GM23338 (cell line): ENCODE results near the gene SLC25A12. TPM values are rescaled to one million over a fixed set of nuclear protein-coding genes. Genes with fewer than 3 reads are reported as not detected.

Experiments
- ATAC-seq: fragments of 200-7000 bp; cut with Tn5 transposase; 3 replicates; pipeline ENCODE4 v1.9.1; 2020
- DNase-seq: peaks from one replicate; pipeline ENCODE4 v3.0.0-alpha.2; 2015; ENCODE audit warnings: low spot score
- H2AFZ ChIP-seq: fragments of 200-600 bp; sonication (generic); 2 replicates; pipeline ENCODE4 v1.8.0; 2016; ENCODE audit warnings: antibody characterized with exemption, mild to moderate bottlenecking, moderate library complexity
- H3F3A ChIP-seq: fragments of 200-600 bp; sonication (generic); replicated peaks from 2 replicates; pipeline ENCODE4 v1.8.0; 2017; ENCODE audit warnings: antibody characterized with exemption, mixed run types, low read depth
- H3K27ac ChIP-seq: fragments of 200-600 bp; sonication (generic); 2 replicates; pipeline ENCODE4 v1.6.1; 2016; ENCODE audit warnings: low read depth
- H3K27me3 ChIP-seq: fragments of 200-600 bp; sonication (generic); 2 replicates; pipeline ENCODE4 v1.8.0; 2016; ENCODE audit warnings: mild to moderate bottlenecking, mixed run types, moderate library complexity; ENCODE audit not compliant: insufficient read depth
- H3K36me3 ChIP-seq: fragments of 200-600 bp; sonication (generic); 2 replicates; pipeline ENCODE4 v1.8.0; 2016; ENCODE audit warnings: mild to moderate bottlenecking; ENCODE audit not compliant: insufficient read depth
- H3K4me1 ChIP-seq: fragments of 200-600 bp; sonication (generic); 2 replicates; pipeline ENCODE4 v1.8.0; 2016; ENCODE audit warnings: mild to moderate bottlenecking, moderate library complexity; ENCODE audit not compliant: insufficient read depth
- H3K4me2 ChIP-seq: fragments of 200-600 bp; sonication (generic); 2 replicates; pipeline ENCODE4 v1.7.1; 2017; ENCODE audit warnings: mixed run types
- H3K4me3 ChIP-seq: fragments of 200-600 bp; sonication (generic); 2 replicates; pipeline ENCODE4 v1.6.1; 2016; ENCODE audit warnings: mixed run types
- H3K79me2 ChIP-seq: fragments of 200-600 bp; sonication (generic); replicated peaks from 2 replicates; pipeline ENCODE4 v1.8.0; 2017; ENCODE audit warnings: mild to moderate bottlenecking; ENCODE audit not compliant: insufficient read depth
- H3K9me2 ChIP-seq: fragments of 200-600 bp; sonication (generic); 2 replicates; pipeline ENCODE4 v1.8.0; 2017; ENCODE audit not compliant: insufficient read depth
- H4K20me1 ChIP-seq: fragments of 200-600 bp; sonication (generic); replicated peaks from 2 replicates; pipeline ENCODE4 v1.8.0; 2017; ENCODE audit warnings: mild to moderate bottlenecking; ENCODE audit not compliant: insufficient read depth
- H3K27ac Mint-ChIP-seq: 2 replicates; pipeline ENCODE4 v1.8.0; 2020; ENCODE audit warnings: inconsistent platforms, mild to moderate bottlenecking, moderate library complexity, mixed read lengths
- H3K27me3 Mint-ChIP-seq: 3 replicates; pipeline ENCODE4 v1.8.0; 2022; ENCODE audit warnings: low read depth, mild to moderate bottlenecking, moderate library complexity, mixed read lengths, inconsistent platforms; ENCODE audit not compliant: insufficient read depth, poor library complexity
- H3K36me3 Mint-ChIP-seq: 3 replicates; pipeline ENCODE4 v1.8.0; 2021; ENCODE audit warnings: low read depth, mild to moderate bottlenecking, inconsistent platforms, moderate library complexity, mixed read lengths
- H3K4me1 Mint-ChIP-seq: 3 replicates; pipeline ENCODE4 v1.8.0; 2020; ENCODE audit warnings: mild to moderate bottlenecking, inconsistent platforms, mixed read lengths
- H3K4me3 Mint-ChIP-seq: 3 replicates; pipeline ENCODE4 v1.8.0; 2021; ENCODE audit warnings: moderate library complexity, mild to moderate bottlenecking, inconsistent platforms, mixed read lengths
- H3K9me3 Mint-ChIP-seq: 3 replicates; pipeline ENCODE4 v1.8.0; 2020; ENCODE audit warnings: moderate library complexity, mild to moderate bottlenecking, inconsistent platforms, mixed read lengths
- CREB1 ChIP-seq: fragments of 250-450 bp; sonication (Bioruptor Pico); IDR thresholded peaks from 2 replicates; pipeline ENCODE4 v1.5.0; 2020; ENCODE audit warnings: low read depth, mild to moderate bottlenecking, moderate library complexity
- ETS1 ChIP-seq: IDR thresholded peaks from 2 replicates; pipeline ENCODE4 v1.6.1; 2016; ENCODE audit warnings: antibody characterized with exemption
- EZH2 ChIP-seq: fragments of 200-600 bp; sonication (generic); IDR thresholded peaks from one replicate; pipeline ENCODE4 v1.8.0; 2017; ENCODE audit warnings: antibody characterized with exemption, mild to moderate bottlenecking, low read depth; ENCODE audit not compliant: unreplicated experiment
- EZH2phosphoT487 ChIP-seq: fragments of 200-600 bp; sonication (generic); IDR thresholded peaks from one replicate; pipeline ENCODE4 v1.8.1; 2018; ENCODE audit warnings: antibody characterized with exemption; ENCODE audit not compliant: unreplicated experiment
- JUNB ChIP-seq: IDR thresholded peaks from one replicate; pipeline ENCODE4 v1.6.1; 2016; ENCODE audit warnings: antibody characterized with exemption; ENCODE audit not compliant: unreplicated experiment
- NANOG ChIP-seq: IDR thresholded peaks from 2 replicates; pipeline ENCODE4 v1.6.1; 2016; ENCODE audit warnings: antibody characterized with exemption, borderline replicate concordance
- POLR2AphosphoS5 ChIP-seq: IDR thresholded peaks from 2 replicates; pipeline ENCODE4 v1.6.1; 2016; ENCODE audit warnings: antibody characterized with exemption, low read depth
- REST ChIP-seq: IDR thresholded peaks from one replicate; pipeline ENCODE4 v1.6.1; 2018; ENCODE audit warnings: antibody characterized with exemption; ENCODE audit not compliant: unreplicated experiment
- STAT1 ChIP-seq: IDR thresholded peaks from one replicate; pipeline ENCODE4 v1.6.1; 2016; ENCODE audit warnings: antibody characterized with exemption; ENCODE audit not compliant: unreplicated experiment
- ZNF114 ChIP-seq: fragments of 250-450 bp; sonication (Bioruptor Pico); IDR thresholded peaks from 2 replicates; pipeline ENCODE4 v1.5.0; 2020; ENCODE audit warnings: mild to moderate bottlenecking, moderate library complexity
- ZNF331 ChIP-seq: fragments of 250-450 bp; sonication (Bioruptor Pico); IDR thresholded peaks from 2 replicates; pipeline ENCODE4 v1.5.0; 2020; ENCODE audit warnings: low read depth, mild to moderate bottlenecking, moderate library complexity
- polyA plus RNA-seq: library from polyadenylated mRNA; unstranded; fragments of >200 nt; fragmentation: Nextera tagmentation; extraction: Ambion mirVana; gene quantifications from 2 replicates; pipeline ENCODE4 v1.2.1, GENCODE V29; 2016
- total RNA-seq: library from RNA; depleted of rRNA; stranded (reverse); fragments of >200 nt; shearing (Covaris generic); gene quantifications from 2 replicates; pipeline ENCODE4 v1.2.3, GENCODE V29; 2014
- TF ChIP-seq, protein P1 (sequence below), 2 experiments: fragments of 200-600 bp in 1 of 2; sonication (generic) in 1 of 2; conservative IDR thresholded peaks; 2 replicates each; pipeline versions ENCODE4 v1.5.1 to v1.6.1; 2016 to 2017; ENCODE audit warnings: antibody characterized with exemption in 2 of 2, low read depth in 2 of 2, mild to moderate bottlenecking in 2 of 2, moderate library complexity in 1 of 2

The SLC25A12 gene
- total and polyA plus RNA-seq, 2 experiments from 2014 or later, result 4.8 to 14.8 TPM

DNA sequence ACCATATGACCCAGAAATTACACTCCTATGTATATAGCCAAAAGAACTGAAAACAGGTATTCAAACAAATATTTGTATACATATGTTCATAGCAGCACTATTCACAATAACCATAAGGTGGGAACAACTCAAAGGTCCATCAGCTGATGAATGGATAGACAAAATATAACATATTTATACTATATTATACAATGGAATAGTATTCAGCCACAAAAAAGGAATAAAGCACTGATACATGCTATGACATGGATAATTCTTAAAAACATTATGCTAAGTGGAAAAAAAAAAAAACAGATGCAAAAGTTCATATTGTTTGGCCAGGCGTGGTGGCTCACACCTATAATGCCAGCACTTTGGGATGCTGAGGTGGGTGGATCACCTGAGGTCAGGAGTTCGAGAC, 52.0 kb downstream of the SLC25A12 start (continued):
- TF ChIP-seq REST (no peak), ZNF331 (CRISPR knock-in tag) (no peak), ETS1 (no peak), POLR2AphosphoS5 (no peak), CREB1 (CRISPR knock-in tag) (no peak), STAT1 (no peak), ZNF114 (no peak), EZH2phosphoT487 (no peak), EZH2 (no peak), JUNB (no peak), NANOG (no peak)
- TF ChIP-seq, protein P1, sequence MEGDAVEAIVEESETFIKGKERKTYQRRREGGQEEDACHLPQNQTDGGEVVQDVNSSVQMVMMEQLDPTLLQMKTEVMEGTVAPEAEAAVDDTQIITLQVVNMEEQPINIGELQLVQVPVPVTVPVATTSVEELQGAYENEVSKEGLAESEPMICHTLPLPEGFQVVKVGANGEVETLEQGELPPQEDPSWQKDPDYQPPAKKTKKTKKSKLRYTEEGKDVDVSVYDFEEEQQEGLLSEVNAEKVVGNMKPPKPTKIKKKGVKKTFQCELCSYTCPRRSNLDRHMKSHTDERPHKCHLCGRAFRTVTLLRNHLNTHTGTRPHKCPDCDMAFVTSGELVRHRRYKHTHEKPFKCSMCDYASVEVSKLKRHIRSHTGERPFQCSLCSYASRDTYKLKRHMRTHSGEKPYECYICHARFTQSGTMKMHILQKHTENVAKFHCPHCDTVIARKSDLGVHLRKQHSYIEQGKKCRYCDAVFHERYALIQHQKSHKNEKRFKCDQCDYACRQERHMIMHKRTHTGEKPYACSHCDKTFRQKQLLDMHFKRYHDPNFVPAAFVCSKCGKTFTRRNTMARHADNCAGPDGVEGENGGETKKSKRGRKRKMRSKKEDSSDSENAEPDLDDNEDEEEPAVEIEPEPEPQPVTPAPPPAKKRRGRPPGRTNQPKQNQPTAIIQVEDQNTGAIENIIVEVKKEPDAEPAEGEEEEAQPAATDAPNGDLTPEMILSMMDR (conservative IDR thresholded peaks at IDR 0.05; ENCODE audit: low read depth in 2 of 2), result no peak

GRCh38 chr2:171837736-171838135, 56.3 kb downstream of the SLC25A12 start:
- no peak overlapping the region for H3K4me2 ChIP-seq
- TF ChIP-seq STAT1, result no peak
- TF ChIP-seq CREB1 (CRISPR knock-in tag), result no peak
- no peak for TF ChIP-seq EZH2
- TF ChIP-seq REST, result no peak
- TF ChIP-seq NANOG, result no peak
- no peak for TF ChIP-seq EZH2phosphoT487
- no peak for TF ChIP-seq JUNB
- no peak for TF ChIP-seq ZNF331 (CRISPR knock-in tag)
- TF ChIP-seq ETS1, result no peak
- no peak for TF ChIP-seq ZNF114
- Mint-ChIP-seq H3K9me3 (peaks cover 20% of the 10 kb centered on the region), H3K4me3 (no peak overlapping the region), H3K27me3 (no peaks in the 10 kb centered on the region), H3K36me3 (peaks cover 60% of the 10 kb centered on the region), H3K27ac (no peak overlapping the region), H3K4me1 (no peaks in the 10 kb centered on the region)
- DNase-seq (no peak), ATAC-seq (no peak)
- H3K79me2 ChIP-seq, result no peaks in the 10 kb centered on the region
- H2AFZ ChIP-seq, result no peak overlapping the region
- H3K27ac ChIP-seq, result no peak overlapping the region
- peaks cover 21% of the 10 kb centered on the region for H3K36me3 ChIP-seq
- H3K4me3 ChIP-seq, result no peak overlapping the region
- H3F3A ChIP-seq, result no peaks in the 10 kb centered on the region
- no peaks in the 10 kb centered on the region for H3K4me1 ChIP-seq
- no peaks in the 10 kb centered on the region for H3K9me2 ChIP-seq
- H4K20me1 ChIP-seq, result no peaks in the 10 kb centered on the region
- no peaks in the 10 kb centered on the region for H3K27me3 ChIP-seq
